DOHH2 (cell line): Measurements from ENCODE around the gene MICAL3.

Experiments
- CTCF ChIP-seq: fragments of 200-600 bp; sonication (generic); IDR thresholded peaks from one replicate; pipeline ENCODE4 v1.5.1; 2014; ENCODE audit warnings: antibody characterized with exemption, mild to moderate bottlenecking, low read depth, low read length; ENCODE audit not compliant: poor library complexity, severe bottlenecking
- EZH2phosphoT487 ChIP-seq: fragments of 200-600 bp; sonication (generic); IDR thresholded peaks from 2 replicates; pipeline ENCODE4 v1.6.1; 2017; ENCODE audit warnings: borderline replicate concordance, mild to moderate bottlenecking, antibody characterized with exemption, low read length, moderate library complexity, mixed read lengths

GRCh38 chr22:17924735-17925364 lies 99.5 kb downstream of the MICAL3 start:
- TF ChIP-seq CTCF: no peak
- no peak for TF ChIP-seq EZH2phosphoT487
